Spinal cord (tissue), 10 donors: ENCODE measurements around the gene CABP4. TPM values are rescaled to one million over a fixed set of nuclear protein-coding genes. Genes with fewer than 3 reads are reported as not detected.
"Not testable (repeated sequence)": the region's sequence is repeated elsewhere in the genome, so short reads cannot be mapped to it uniquely, and the experiment has no call there.

ENCODE experiments used
- DNase-seq, 6 donors: peaks; one replicate each; pipeline versions ENCODE4 v3.0.0 to v3.0.0-alpha.2; 2013 to 2015; ENCODE audit warnings: low spot score in 6 of 6, low read depth in 4 of 6
- H3K27ac ChIP-seq: one replicate; pipeline ENCODE4 v1.5.1; 2013; ENCODE audit warnings: low read depth, low read length, control low read depth
- H3K27me3 ChIP-seq: one replicate; pipeline ENCODE4 v1.6.1; 2013; ENCODE audit warnings: low read length; ENCODE audit not compliant: control insufficient read depth, insufficient read depth
- H3K36me3 ChIP-seq: one replicate; pipeline ENCODE4 v1.6.1; 2013; ENCODE audit warnings: low read length; ENCODE audit not compliant: control insufficient read depth, insufficient read depth
- H3K4me1 ChIP-seq: one replicate; pipeline ENCODE4 v1.6.1; 2013; ENCODE audit warnings: low read length; ENCODE audit not compliant: control insufficient read depth, insufficient read depth
- H3K4me3 ChIP-seq: one replicate; pipeline ENCODE4 v1.5.1; 2013; ENCODE audit warnings: low read depth, low read length, control low read depth
- H3K9me3 ChIP-seq: one replicate; pipeline ENCODE4 v1.6.1; 2013; ENCODE audit warnings: low read length; ENCODE audit not compliant: control insufficient read depth, insufficient read depth
- WGBS: methylation state at CpG from one replicate; pipeline ENCODE4 v1.1.5; 2013; ENCODE audit warnings: missing lambda C conversion rate; ENCODE audit not compliant: insufficient coverage; 5-methylcytosine and 5-hydroxymethylcytosine counted together
- polyA plus RNA-seq, 2 donors: library from polyadenylated mRNA; unstranded; fragments of 120-200 nt; gene quantifications; one replicate each; pipeline ENCODE4 v1.2.1, GENCODE V29; 2013; ENCODE audit not compliant: insufficient read length in 2 of 2
- total RNA-seq, 2 donors: library from RNA; depleted of rRNA in 1 of 2; stranded (reverse); fragments of 120-200 nt in 1 of 2; fragments of >200 nt in 1 of 2; gene quantifications; one replicate each; pipeline versions ENCODE4 v1.2.3 to v1.2.4, GENCODE V29; 2013 to 2014
- donor health status: healthy.

The CABP4 gene
- total and polyA plus RNA-seq, 4 donors, result 0.30 to 0.67 (median 0.46) TPM

GRCh38 chr11:67477344-67478050, 22.3 kb downstream of the CABP4 start:
- not testable (repeated sequence) for H3K4me1 ChIP-seq, H3K4me3 ChIP-seq, H3K36me3 ChIP-seq, H3K9me3 ChIP-seq, DNase-seq, H3K27ac ChIP-seq, H3K27me3 ChIP-seq
- 87% methylated on average over 5 of the region's 16 CpGs for WGBS

- Histone ChIP-seq H3K27ac (peak overlapping the region; percentile 95), H3K27me3 (no peaks in the 10 kb centered on the region), H3K9me3 (peaks cover 2% of the 10 kb centered on the region), H3K4me3 (peak overlapping the region; percentile 85), H3K36me3 (peaks cover 17% of the 10 kb centered on the region), H3K4me1 (peaks cover 27% of the 10 kb centered on the region)
- DNase-seq, result no peak
- 60% methylated on average over 1 of the region's 19 CpGs for WGBS
Measured at GRCh38 chr11:67482275-67482826, 27.2 kb downstream of the CABP4 start.

- Histone ChIP-seq H3K27me3 (no peaks in the 10 kb centered on the region), H3K27ac (peak within 1 kb of the TSS; percentile 95), H3K36me3 (peaks cover 24% of the 10 kb centered on the region), H3K4me1 (peaks cover 27% of the 10 kb centered on the region), H3K9me3 (peaks cover 2% of the 10 kb centered on the region), H3K4me3 (peak within 1 kb of the TSS; percentile 85)
- DNase-seq, result peak; percentile 97 to 100 (median 98)
- 4% methylated on average over 52 of the region's 60 CpGs for WGBS
Measured at GRCh38 chr11:67482827-67483798, 28.0 kb downstream of the CABP4 start, which contains the start of gene AIP. Gene AIP (plus strand): TSS chr11:67483026. CDS start chr11:67483159, 133 bp downstream.

GRCh38 chr11:67483831-67484665, 28.9 kb downstream of the CABP4 start:
- WGBS, result 92% methylated on average over 15 of the region's 16 CpGs
- Histone ChIP-seq H3K27me3 (no peaks in the 10 kb centered on the region), H3K9me3 (peaks cover 2% of the 10 kb centered on the region), H3K36me3 (peaks cover 32% of the 10 kb centered on the region), H3K27ac (peak overlapping the region; percentile 95), H3K4me3 (peak overlapping the region; percentile 85), H3K4me1 (peaks cover 27% of the 10 kb centered on the region)
- no peak for DNase-seq

GRCh38 chr11:67484847-67485311, 29.7 kb downstream of the CABP4 start:
- Histone ChIP-seq H3K27ac (peak overlapping the region; percentile 71), H3K4me3 (peak overlapping the region; percentile 9), H3K36me3 (peaks cover 40% of the 10 kb centered on the region)

GRCh38 chr11:67485873-67486361, 30.8 kb downstream of the CABP4 start:
- Histone ChIP-seq H3K36me3 (peaks cover 51% of the 10 kb centered on the region), H3K4me1 (peaks cover 32% of the 10 kb centered on the region)
- not testable (repeated sequence) for H3K9me3 ChIP-seq, H3K27me3 ChIP-seq, H3K4me3 ChIP-seq, H3K27ac ChIP-seq, DNase-seq
- WGBS, result 94% methylated on average over 5 of the region's 7 CpGs

More at GRCh38 chr11:67484847-67485311, 29.7 kb downstream of the CABP4 start:
- Histone ChIP-seq H3K4me1 (peaks cover 27% of the 10 kb centered on the region), H3K9me3 (peaks cover 2% of the 10 kb centered on the region), H3K27me3 (no peaks in the 10 kb centered on the region)
- no peak for DNase-seq
- 58% methylated on average over 4 of the region's 11 CpGs for WGBS

GRCh38 chr11:67486481-67487195, 31.5 kb downstream of the CABP4 start:
- Histone ChIP-seq H3K27ac (no peak overlapping the region), H3K4me3 (no peak overlapping the region), H3K9me3 (peaks cover 2% of the 10 kb centered on the region), H3K36me3 (peaks cover 58% of the 10 kb centered on the region), H3K27me3 (no peaks in the 10 kb centered on the region), H3K4me1 (peaks cover 32% of the 10 kb centered on the region)
- DNase-seq, result no peak
- WGBS, result 97% methylated on average over 16 of the region's 20 CpGs

GRCh38 chr11:67489203-67489884, 34.2 kb downstream of the CABP4 start:
- H3K9me3 ChIP-seq, result no peaks in the 10 kb centered on the region
- no peak overlapping the region for H3K4me3 ChIP-seq
- DNase-seq, result no peak
- WGBS, result 83% methylated on average over 23 of the region's 25 CpGs
- H3K4me1 ChIP-seq, result peaks cover 13% of the 10 kb centered on the region
- no peak overlapping the region for H3K27ac ChIP-seq
- no peaks in the 10 kb centered on the region for H3K27me3 ChIP-seq
- H3K36me3 ChIP-seq, result peaks cover 85% of the 10 kb centered on the region
